CD4-positive, alpha-beta T cell treated with Interleukin-17A for 1 hour (primary cell): ENCODE results near the gene COL24A1.
"Not testable (repeated sequence)": the region's sequence is repeated elsewhere in the genome, so short reads cannot be mapped to it uniquely, and the experiment has no call there.

Source experiments
- DNase-seq: peaks from one replicate; pipeline ENCODE4 v3.0.0-alpha.2; 2020

The COL24A1 gene

DNA sequence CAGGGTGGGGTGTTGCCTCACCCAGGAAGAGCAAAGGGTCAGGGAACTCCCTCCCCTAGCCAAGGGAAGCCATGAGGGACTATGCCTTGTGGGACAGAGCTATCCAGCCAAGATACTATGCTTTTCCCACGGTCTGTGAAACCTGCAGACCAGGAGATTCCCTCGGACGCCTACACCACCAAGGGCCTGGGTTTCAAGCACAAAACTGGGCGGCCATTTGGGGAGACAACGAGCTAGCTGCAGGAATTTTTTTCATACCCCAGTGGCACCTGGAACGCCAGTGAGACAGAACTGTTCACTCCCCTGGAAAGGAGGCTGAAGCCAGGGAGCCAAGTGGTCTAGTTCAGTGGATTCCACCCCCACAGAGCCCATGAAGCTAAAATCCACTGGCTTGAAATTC lies 84.7 kb downstream of the COL24A1 start:
- DNase-seq, result not testable (repeated sequence)

DNA sequence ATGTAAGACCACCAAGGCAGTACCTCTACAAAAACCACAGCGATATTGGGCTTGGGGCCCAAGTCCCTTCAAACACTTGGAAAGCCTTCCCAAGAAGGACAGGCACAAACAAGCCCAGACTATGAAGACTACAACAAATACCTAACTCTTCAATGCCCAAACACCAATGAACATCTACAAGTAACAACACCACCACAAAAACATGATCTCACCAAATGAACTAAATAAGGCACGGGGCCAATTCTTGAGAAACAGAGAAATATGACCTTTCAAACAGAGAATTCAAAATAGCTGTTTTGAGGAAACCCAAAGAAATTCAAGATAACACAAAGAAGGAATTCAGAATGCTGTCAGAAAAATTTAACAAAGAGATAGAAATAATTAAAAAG lies 86.8 kb downstream of the COL24A1 start:
- DNase-seq, result no peak

- no peak for DNase-seq
These were observed 87.5 kb downstream of the COL24A1 start for GRCh38 chr1:86068841-86069756.

DNA sequence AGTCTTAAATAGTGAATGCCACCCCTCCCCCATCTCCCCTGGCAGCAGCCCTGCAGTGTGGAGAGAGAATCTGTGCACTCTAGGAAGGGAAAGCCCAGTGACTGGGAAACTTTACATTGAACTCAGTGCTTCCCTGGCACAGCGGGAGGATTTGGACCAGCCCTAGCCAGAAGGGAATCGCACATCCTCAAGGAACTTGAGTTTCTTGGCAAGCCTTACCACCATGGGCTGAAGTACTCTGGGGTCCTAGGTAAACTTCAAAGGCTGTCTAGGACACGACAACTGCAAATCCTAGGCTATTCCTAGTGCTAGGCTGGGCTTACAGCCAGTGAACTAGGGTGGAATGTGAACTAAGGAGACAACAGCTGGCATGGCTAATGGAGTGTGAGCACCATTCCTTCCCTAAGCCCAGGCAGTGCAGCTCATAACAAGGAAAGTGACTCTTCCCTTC lies 88.3 kb downstream of the COL24A1 start:
- DNase-seq, result no peak

- DNase-seq, result no peak
These were observed 88.9 kb downstream of the COL24A1 start for GRCh38 chr1:86067626-86068025.

DNA sequence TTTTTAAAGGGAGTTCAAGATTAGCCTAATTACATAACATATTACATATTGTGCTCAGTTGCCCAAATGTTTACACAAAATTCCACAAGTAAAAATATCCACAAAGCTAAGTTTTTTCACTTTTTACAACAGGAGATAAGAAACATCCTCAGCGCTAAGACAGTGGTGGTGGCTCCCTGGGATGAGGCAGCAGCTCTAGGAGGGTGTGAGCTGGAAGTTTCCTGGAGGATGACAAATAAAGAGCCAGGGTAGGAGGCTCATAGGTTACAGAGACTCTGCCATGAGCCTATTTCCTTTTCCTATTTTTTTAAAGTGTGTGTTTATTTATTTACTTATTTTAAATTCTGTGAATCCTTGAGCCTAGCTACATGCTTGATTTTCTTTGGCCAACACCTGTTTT lies 91.7 kb downstream of the COL24A1 start:
- DNase-seq, result no peak

- no peak for DNase-seq
These were observed 92.9 kb downstream of the COL24A1 start for GRCh38 chr1:86063721-86064120.

GRCh38 chr1:86062453-86062852 lies 94.1 kb downstream of the COL24A1 start:
- no peak for DNase-seq

- no peak for DNase-seq
These were observed 95.0 kb downstream of the COL24A1 start for GRCh38 chr1:86061551-86061990.

DNA sequence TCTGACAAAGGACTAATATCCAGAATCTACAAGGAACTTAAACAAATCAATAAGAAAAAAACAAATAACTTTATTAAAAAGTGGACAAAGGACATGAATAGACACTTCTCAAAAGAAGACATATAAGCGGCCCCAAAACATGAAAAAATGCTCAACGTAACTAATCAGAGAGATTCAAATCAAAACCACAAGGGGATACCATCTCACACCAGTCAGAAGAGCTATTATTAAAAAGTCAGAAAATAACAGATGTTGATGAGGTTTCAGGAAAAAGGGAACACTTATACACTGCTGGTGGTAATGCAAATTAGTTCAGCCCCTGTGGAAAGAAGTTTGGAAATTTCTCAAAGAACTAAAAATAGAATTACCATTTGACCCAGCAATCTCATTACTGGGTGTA lies 102.2 kb downstream of the COL24A1 start:
- DNase-seq, result no peak

GRCh38 chr1:86052948-86053698 lies 103.4 kb downstream of the COL24A1 start:
- DNase-seq, result no peak

- DNase-seq, result no peak
These were observed 121.5 kb downstream of the COL24A1 start for GRCh38 chr1:86035101-86035500.

DNA sequence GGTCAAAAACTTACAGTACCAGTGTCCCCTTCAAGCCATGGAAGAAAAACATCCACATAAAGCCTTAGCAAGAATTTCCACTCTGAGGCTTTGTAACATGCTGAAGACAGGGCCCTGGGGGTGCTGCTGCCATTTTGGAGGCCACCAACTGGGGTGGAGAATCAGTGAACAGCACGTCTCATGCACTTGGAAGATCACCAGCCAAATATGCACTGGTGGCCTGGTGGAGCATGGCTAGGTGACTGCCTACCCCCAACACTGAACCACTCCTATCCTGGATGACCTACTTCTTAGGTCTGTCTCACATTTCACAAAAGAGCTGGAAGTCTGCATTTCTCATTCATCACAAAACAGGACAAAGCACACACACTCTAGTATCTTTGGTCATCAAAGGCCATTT lies 126.4 kb downstream of the COL24A1 start:
- DNase-seq, result no peak

GRCh38 chr1:86018283-86018923 lies 138.2 kb downstream of the COL24A1 start:
- DNase-seq, result peak; percentile 14

GRCh38 chr1:86016076-86016759 lies 140.4 kb downstream of the COL24A1 start:
- no peak for DNase-seq

- DNase-seq, result no peak
These were observed 141.2 kb downstream of the COL24A1 start for GRCh38 chr1:86015375-86015774.

DNA sequence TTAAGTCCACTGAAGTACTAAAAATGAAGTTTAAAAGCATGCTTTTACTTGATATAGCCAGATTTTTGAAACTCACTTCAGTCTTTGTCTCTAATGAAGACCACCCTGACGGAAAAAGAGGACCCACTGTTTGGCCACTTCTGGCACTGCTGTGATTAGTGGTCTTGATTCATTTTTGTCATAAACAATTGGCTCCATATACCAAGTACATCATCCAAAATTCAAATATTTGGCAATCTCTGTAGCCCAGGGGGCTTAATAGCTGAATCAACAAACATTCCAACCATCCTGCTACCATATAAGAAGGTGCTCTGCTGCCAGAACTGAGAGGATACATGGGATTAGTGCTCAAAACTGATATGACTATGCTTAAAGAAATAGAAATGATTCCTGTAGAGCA lies 156.0 kb downstream of the COL24A1 start:
- DNase-seq, result no peak

- DNase-seq, result no peak
These were observed 158.3 kb downstream of the COL24A1 start for GRCh38 chr1:85998105-85998855.

- no peak for DNase-seq
These were observed 163.8 kb downstream of the COL24A1 start for GRCh38 chr1:85992791-85993190.

DNA sequence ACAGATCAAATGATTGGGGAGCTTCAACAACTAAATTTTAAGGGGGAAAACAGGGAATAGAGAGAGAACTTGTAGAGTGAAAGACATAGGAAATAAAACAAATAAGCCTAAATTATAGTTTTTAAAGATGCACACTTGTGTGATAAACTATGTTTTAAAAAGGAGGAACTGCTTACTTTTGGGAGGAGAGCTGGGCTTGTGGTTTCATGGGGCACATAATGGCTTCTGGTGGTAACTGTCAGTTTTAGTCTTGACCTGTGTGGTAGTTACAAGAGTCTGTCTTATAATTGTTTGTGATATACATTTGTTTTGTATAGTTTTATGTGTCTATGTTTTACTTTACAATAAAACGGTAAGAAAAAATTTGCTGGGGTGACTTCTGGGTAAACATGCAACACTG lies 165.3 kb downstream of the COL24A1 start:
- no peak for DNase-seq

- DNase-seq, result no peak
These were observed 171.9 kb downstream of the COL24A1 start for GRCh38 chr1:85984636-85985035.

DNA sequence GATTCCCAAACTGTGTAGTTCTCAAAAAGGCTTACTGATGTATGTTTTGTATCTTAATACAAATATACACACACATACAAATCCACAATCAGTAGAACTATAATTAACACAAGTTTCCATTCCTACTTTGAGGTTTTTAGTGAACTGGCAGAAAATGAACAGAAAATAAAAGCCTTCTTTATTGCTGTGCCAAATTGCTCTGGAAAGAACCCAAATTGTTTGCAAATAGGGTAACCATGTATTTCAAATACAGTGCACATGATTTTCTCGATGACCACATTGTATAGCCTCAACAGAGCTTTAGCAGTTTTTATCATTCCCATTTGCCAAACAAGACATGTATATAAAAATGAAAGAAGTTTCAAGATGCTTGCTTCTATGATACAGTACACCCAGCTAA lies 173.3 kb downstream of the COL24A1 start:
- no peak for DNase-seq
